ENCODE data around the gene HIGD1C. TPM values are rescaled to one million over a fixed set of nuclear protein-coding genes. Genes with fewer than 3 reads are reported as not detected.

HIGD1C gene
- total and polyA plus RNA-seq, 7 donors = not detected

DNA sequence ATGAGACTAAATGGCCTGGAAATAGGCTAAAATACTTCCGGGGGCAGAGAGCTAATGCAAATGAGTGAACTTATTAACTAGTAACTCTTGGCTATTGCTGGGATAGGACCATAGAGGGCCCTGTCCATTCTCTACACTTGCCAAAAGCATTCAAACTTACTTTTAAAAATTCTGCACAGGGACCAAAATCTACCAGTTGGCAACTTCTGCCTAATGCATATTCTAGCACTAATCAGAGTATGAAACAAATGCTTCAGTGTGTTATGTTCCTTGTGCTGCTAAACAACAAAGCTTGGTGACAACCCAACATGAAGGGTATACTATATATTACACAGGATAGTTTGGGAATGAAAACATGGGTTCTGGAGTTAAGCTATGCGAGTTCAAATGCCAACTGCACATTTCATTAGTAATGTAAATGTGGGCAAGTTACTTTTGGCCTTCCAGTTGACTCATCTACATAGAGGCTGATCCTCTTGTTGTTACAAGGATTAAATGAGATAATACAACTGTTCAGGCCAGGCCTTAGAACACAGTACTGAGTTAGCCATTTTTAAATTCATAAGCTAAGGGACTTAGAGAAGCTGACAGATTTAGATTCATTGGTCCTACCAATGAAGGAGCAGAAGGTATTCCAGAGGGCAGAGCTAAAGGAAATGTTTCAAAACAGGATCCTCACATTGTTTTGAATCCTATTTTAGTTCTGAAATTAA, 32.4 kb downstream of the HIGD1C start:
- H3K36me3 ChIP-seq = peaks cover 5 to 43% (median 11%) of the 10 kb centered on the region in 4 donors
- H3K4me1 ChIP-seq = peaks cover 0 to 33% (median 27%) of the 10 kb centered on the region in 4 donors
- no peak for DNase-seq
- H3K27me3 ChIP-seq = no peaks in the 10 kb centered on the region
- intact Hi-C loops (cut with DNase I) = loop anchor here (2.0 kb wide), 1 partner anchor 220 kb away; the partner anchor contains the start of gene ATF1
- WGBS, 2 donors = 47 to 70% methylated on average over 2 of the region's 2 CpGs
- H3K9me3 ChIP-seq = no peaks in the 10 kb centered on the region
- peak overlapping the region; percentile 59 to 83 (median 76) for H3K27ac ChIP-seq
- no peak overlapping the region for H3K4me3 ChIP-seq
- no peak for TF ChIP-seq POLR2AphosphoS5 (IDR thresholded peaks at IDR 0.05)
- TF ChIP-seq, protein P1, sequence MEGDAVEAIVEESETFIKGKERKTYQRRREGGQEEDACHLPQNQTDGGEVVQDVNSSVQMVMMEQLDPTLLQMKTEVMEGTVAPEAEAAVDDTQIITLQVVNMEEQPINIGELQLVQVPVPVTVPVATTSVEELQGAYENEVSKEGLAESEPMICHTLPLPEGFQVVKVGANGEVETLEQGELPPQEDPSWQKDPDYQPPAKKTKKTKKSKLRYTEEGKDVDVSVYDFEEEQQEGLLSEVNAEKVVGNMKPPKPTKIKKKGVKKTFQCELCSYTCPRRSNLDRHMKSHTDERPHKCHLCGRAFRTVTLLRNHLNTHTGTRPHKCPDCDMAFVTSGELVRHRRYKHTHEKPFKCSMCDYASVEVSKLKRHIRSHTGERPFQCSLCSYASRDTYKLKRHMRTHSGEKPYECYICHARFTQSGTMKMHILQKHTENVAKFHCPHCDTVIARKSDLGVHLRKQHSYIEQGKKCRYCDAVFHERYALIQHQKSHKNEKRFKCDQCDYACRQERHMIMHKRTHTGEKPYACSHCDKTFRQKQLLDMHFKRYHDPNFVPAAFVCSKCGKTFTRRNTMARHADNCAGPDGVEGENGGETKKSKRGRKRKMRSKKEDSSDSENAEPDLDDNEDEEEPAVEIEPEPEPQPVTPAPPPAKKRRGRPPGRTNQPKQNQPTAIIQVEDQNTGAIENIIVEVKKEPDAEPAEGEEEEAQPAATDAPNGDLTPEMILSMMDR (IDR thresholded peaks at IDR 0.05) = no peak
- TF ChIP-seq EP300 (IDR thresholded peaks at IDR 0.05) = no peak
- TF ChIP-seq POLR2A (IDR thresholded peaks at IDR 0.05) = no peak

- Histone ChIP-seq H3K27me3 (no peaks in the 10 kb centered on the region), H3K27ac (peak overlapping the region; percentile 59 to 83 (median 76)), H3K36me3 (peaks cover 5 to 43% (median 13%) of the 10 kb centered on the region in 4 donors), H3K9me3 (no peaks in the 10 kb centered on the region), H3K4me1 (peaks cover 0 to 33% (median 27%) of the 10 kb centered on the region in 4 donors), H3K4me3 (no peak overlapping the region)
- TF ChIP-seq EP300 (IDR thresholded peaks at IDR 0.05) (peak in 2 of 4 donors; percentile 17 to 66), POLR2A (IDR thresholded peaks at IDR 0.05) (no peak), POLR2AphosphoS5 (IDR thresholded peaks at IDR 0.05) (peak; percentile 52 to 81 (median 70))
- TF ChIP-seq, protein P1 (IDR thresholded peaks at IDR 0.05) = no peak
- intact Hi-C loops (cut with DNase I) = loop anchor here (2.0 kb wide), 1 partner anchor 221 kb away; the partner anchor contains the start of gene ATF1
- peak; percentile 67 for DNase-seq
Measured at GRCh38 chr12:50985322-50985721, 33.0 kb downstream of the HIGD1C start.

DNA sequence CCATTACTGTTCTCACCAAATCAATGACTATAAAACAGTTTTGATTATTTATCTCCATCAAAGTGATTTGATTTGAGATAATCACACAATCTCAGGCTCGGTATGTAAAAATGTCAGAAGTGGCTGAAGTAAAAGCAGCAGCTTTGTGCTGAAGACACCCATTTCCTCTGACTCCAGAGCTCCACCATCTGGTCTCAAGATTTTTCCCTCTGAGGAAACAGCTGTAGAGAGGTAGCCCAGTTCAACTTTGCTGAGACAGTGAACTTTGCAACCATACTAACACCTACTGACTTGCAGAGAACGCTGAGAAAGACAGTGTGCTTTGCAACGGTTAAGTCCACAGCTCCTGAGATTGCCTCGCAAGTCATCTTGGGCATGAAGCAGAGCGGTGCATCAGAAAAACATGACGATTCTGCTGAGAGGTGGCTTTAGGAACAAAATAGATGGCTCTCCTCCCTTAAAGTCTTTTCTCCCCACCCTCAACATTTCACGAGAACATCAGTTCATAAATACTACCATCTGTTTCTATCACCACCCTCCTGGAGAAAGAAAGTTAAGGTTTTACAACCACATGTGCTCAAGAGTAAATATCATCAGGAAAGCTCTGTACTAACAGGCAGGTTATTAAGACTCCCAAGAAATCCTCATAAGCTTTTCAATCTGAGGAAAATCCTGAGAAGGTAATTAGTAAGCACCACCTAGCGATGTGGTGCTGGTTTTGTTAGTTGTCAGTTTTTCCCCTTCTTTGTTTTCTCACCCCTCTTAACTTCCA, 34.8 kb downstream of the HIGD1C start:
- Histone ChIP-seq H3K4me1 (peaks cover 0 to 33% (median 27%) of the 10 kb centered on the region in 4 donors), H3K27ac (peak overlapping the region; percentile 59 to 83 (median 76)), H3K27me3 (no peaks in the 10 kb centered on the region), H3K36me3 (peaks cover 18 to 51% (median 29%) of the 10 kb centered on the region in 4 donors), H3K4me3 (no peak overlapping the region), H3K9me3 (no peaks in the 10 kb centered on the region)
- WGBS, 2 donors = 10 to 42% methylated on average over 8 of the region's 8 CpGs
- peak; percentile 71 for DNase-seq
- intact Hi-C loops (cut with DNase I) = loop anchor here (1.0 kb wide), 2 partner anchors 64 to 162 kb away; no protein-coding TSS in a partner anchor
- TF ChIP-seq EP300 (IDR thresholded peaks at IDR 0.05) (no peak), POLR2A (IDR thresholded peaks at IDR 0.05) (no peak), POLR2AphosphoS5 (IDR thresholded peaks at IDR 0.05) (peak in 3 of 4 donors; percentile 25 to 32 (median 28))
- TF ChIP-seq, protein P1 (IDR thresholded peaks at IDR 0.05) = peak; percentile 28 to 64 (median 54)

- H3K9me3 ChIP-seq = no peaks in the 10 kb centered on the region
- no peak for DNase-seq
- no peak overlapping the region for H3K27ac ChIP-seq
- peaks cover 0 to 33% (median 29%) of the 10 kb centered on the region in 4 donors for H3K4me1 ChIP-seq
- intact Hi-C loops (cut with DNase I) = no loop called here
- H3K4me3 ChIP-seq = no peak overlapping the region
- peaks cover 18 to 60% (median 34%) of the 10 kb centered on the region in 4 donors for H3K36me3 ChIP-seq
- no peaks in the 10 kb centered on the region for H3K27me3 ChIP-seq
- TF ChIP-seq EP300 (IDR thresholded peaks at IDR 0.05) (no peak), POLR2AphosphoS5 (IDR thresholded peaks at IDR 0.05) (no peak), POLR2A (IDR thresholded peaks at IDR 0.05) (no peak)
- TF ChIP-seq, protein P1 (IDR thresholded peaks at IDR 0.05) = no peak
- WGBS, 2 donors = 36 to 77% methylated on average over 5 of the region's 5 CpGs
Measured at GRCh38 chr12:50988051-50988450, 35.7 kb downstream of the HIGD1C start.
